Caco-2 (cell line): Measurements from ENCODE around the gene NUTF2. TPM values are rescaled to one million over a fixed set of nuclear protein-coding genes. Genes with fewer than 3 reads are reported as not detected.

ENCODE experiments used
- BruUV-seq: library from RNA; stranded (reverse); fragments of 400-500 nt; replicated peaks from 2 replicates; lab custom pipeline; 2021; lab: Mats Ljungman, UMichigan
- CTCF ChIA-PET: fragments of 300-600 bp; sonication (Branson Sonifier 250); formaldehyde crosslinking; loops from one replicate; lab custom pipeline; 2022; ENCODE audit warnings: antibody characterized with exemption; lab: Charles Lee
- POLR2A ChIA-PET: fragments of 300-600 bp; sonication (Branson Sonifier 250); formaldehyde crosslinking; loops from one replicate; lab custom pipeline; 2022; ENCODE audit warnings: antibody characterized with exemption; lab: Charles Lee
- DNase-seq, 2 experiments: peaks; one replicate each; pipeline versions ENCODE4 v3.0.0 to v3.0.0-alpha.2; 2020 to 2022
- H3K27me3 ChIP-seq: replicated peaks from 2 replicates; pipeline ENCODE4 v1.6.0; 2011; ENCODE audit warnings: low read length; ENCODE audit not compliant: control insufficient read depth, insufficient read depth
- H3K36me3 ChIP-seq: 2 replicates; pipeline ENCODE4 v1.5.1; 2011; ENCODE audit warnings: low read length; ENCODE audit not compliant: control insufficient read depth, insufficient read depth
- H3K4me1 ChIP-seq: fragments of 250-450 bp; sonication (Bioruptor Pico); 2 replicates; pipeline ENCODE4 v1.5.1; 2020; ENCODE audit warnings: mild to moderate bottlenecking
- H3K4me3 ChIP-seq: 2 replicates; pipeline ENCODE4 v1.5.1; 2011; ENCODE audit warnings: low read depth, mild to moderate bottlenecking, control low read depth, low read length
- H3K9me3 ChIP-seq: fragments of 250-450 bp; sonication (Bioruptor Pico); 2 replicates; pipeline ENCODE4 v1.5.1; 2020; ENCODE audit warnings: mild to moderate bottlenecking, moderate library complexity
- H3K27ac Mint-ChIP-seq: one replicate; pipeline ENCODE4 v1.8.0; 2022; ENCODE audit warnings: mixed read lengths; ENCODE audit not compliant: unreplicated experiment
- H3K27me3 Mint-ChIP-seq: one replicate; pipeline ENCODE4 v1.8.0; 2022; ENCODE audit warnings: mixed read lengths; ENCODE audit not compliant: insufficient read depth, unreplicated experiment
- H3K36me3 Mint-ChIP-seq: one replicate; pipeline ENCODE4 v1.8.0; 2022; ENCODE audit warnings: mild to moderate bottlenecking, mixed read lengths; ENCODE audit not compliant: insufficient read depth, unreplicated experiment
- H3K4me1 Mint-ChIP-seq: one replicate; pipeline ENCODE4 v1.8.0; 2022; ENCODE audit warnings: low read depth, mixed read lengths; ENCODE audit not compliant: unreplicated experiment
- H3K4me3 Mint-ChIP-seq: one replicate; pipeline ENCODE4 v1.8.0; 2022; ENCODE audit warnings: mild to moderate bottlenecking, moderate library complexity, mixed read lengths; ENCODE audit not compliant: unreplicated experiment
- H3K9me3 Mint-ChIP-seq: one replicate; pipeline ENCODE4 v1.8.0; 2022; ENCODE audit warnings: mixed read lengths; ENCODE audit not compliant: unreplicated experiment
- CTCF ChIP-seq, 2 experiments: fragments of 200-600 bp in 1 of 2; IDR thresholded peaks; 1 replicate in 1 of 2; 2 replicates in 1 of 2; pipeline versions ENCODE4 v1.5.1 to v1.8.0; 2011 to 2022; ENCODE audit warnings: antibody characterized with exemption in 1 of 2, control low read depth in 1 of 2, inconsistent platforms in 1 of 2, low read depth in 1 of 2, low read length in 1 of 2, mild to moderate bottlenecking in 1 of 2, moderate library complexity in 1 of 2; ENCODE audit not compliant: insufficient read depth in 1 of 2, severe bottlenecking in 1 of 2, unreplicated experiment in 1 of 2
- intact Hi-C: fragments of 100-400 bp; cut with micrococcal nuclease; formaldehyde crosslinking; loops from one replicate; pipeline ENCODE4 v1.10.0; 2022; ENCODE audit not compliant: unreplicated experiment
- total RNA-seq: library from RNA; stranded (reverse); gene quantifications from 2 replicates; pipeline ENCODE4 v1.2.3, GENCODE V29; 2022

Gene NUTF2
- total RNA-seq, 1 experiment from 2014 or later = 239 TPM

GRCh38 chr16:67804853-67805542 lies 41.7 kb upstream of the NUTF2 start:
- H3K9me3 Mint-ChIP-seq = no peaks in the 10 kb centered on the region
- H3K4me1 Mint-ChIP-seq = peaks cover 9% of the 10 kb centered on the region
- peak overlapping the region; percentile 88 for H3K4me3 ChIP-seq
- H3K4me3 Mint-ChIP-seq = peak overlapping the region; percentile 83
- H3K4me1 ChIP-seq = peaks cover 10% of the 10 kb centered on the region; the same call in 1 of the 2 replicates
- intact Hi-C loops = loop anchor here (10.0 kb wide), 1 partner anchor 280 kb away; the partner anchor contains the start of gene RIPOR1
- H3K36me3 ChIP-seq = 0 out of 2 replicates have a peak, but pooled peaks cover 4% of the 10 kb centered on the region
- no peaks in the 10 kb centered on the region for H3K27me3 ChIP-seq
- ChIA-PET CTCF (interaction anchor here (0.9 to 1.0 kb wide), 2 partner anchors 125 to 132 kb away, joined by 3 read pairs; no protein-coding TSS in a partner anchor), POLR2A (no interaction called here)
- DNase-seq = no peak
- peaks cover 33% of the 10 kb centered on the region for H3K36me3 Mint-ChIP-seq
- TF ChIP-seq CTCF (IDR thresholded peaks at IDR 0.05; ENCODE audit: insufficient read depth in 1 of 2, low read depth in 1 of 2, low read length in 1 of 2, severe bottlenecking in 1 of 2, unreplicated experiment in 1 of 2) = no peak
- peak overlapping the region; percentile 81 for H3K27ac Mint-ChIP-seq
- TSS peak; percentile 45 for BruUV-seq
- no peaks in the 10 kb centered on the region for H3K9me3 ChIP-seq
- H3K27me3 Mint-ChIP-seq = no peaks in the 10 kb centered on the region

- Mint-ChIP-seq H3K4me3 (peak overlapping the region; percentile 83), H3K4me1 (peaks cover 9% of the 10 kb centered on the region), H3K36me3 (peaks cover 33% of the 10 kb centered on the region), H3K27me3 (no peaks in the 10 kb centered on the region), H3K9me3 (no peaks in the 10 kb centered on the region), H3K27ac (peak overlapping the region; percentile 81)
- intact Hi-C loops = loop anchor here (1.0 to 10.0 kb wide), 5 partner anchors 41 to 281 kb away; partner anchors contain the start of genes CENPT, CTCF, GFOD2 and NUTF2
- DNase-seq = peak in 1 of 2 experiments; percentile 49
- Histone ChIP-seq H3K4me3 (peak overlapping the region; percentile 88), H3K4me1 (peaks cover 10% of the 10 kb centered on the region; the same call in 1 of the 2 replicates), H3K27me3 (no peaks in the 10 kb centered on the region), H3K9me3 (no peaks in the 10 kb centered on the region), H3K36me3 (0 out of 2 replicates have a peak, but pooled peaks cover 1% of the 10 kb centered on the region)
- BruUV-seq = no TSS peak
- POLR2A ChIA-PET = interaction anchor here (0.7 to 2.0 kb wide), 15 partner anchors 11 to 430 kb away, joined by 3 to 18 read pairs (median 4); partner anchors contain the start of genes ACD, CENPT, GFOD2 and NFATC3
- CTCF ChIA-PET = interaction anchor here (0.6 to 3.0 kb wide), 24 partner anchors 10 to 736 kb away, joined by 3 to 47 read pairs (median 4); partner anchors contain the start of genes ACD, ATP6V0D1, EDC4 and GFOD2
- TF ChIP-seq CTCF (IDR thresholded peaks at IDR 0.05; ENCODE audit: insufficient read depth in 1 of 2, low read depth in 1 of 2, low read length in 1 of 2, severe bottlenecking in 1 of 2, unreplicated experiment in 1 of 2) = no peak
Observed at GRCh38 chr16:67805718-67806427, 40.9 kb upstream of the NUTF2 start.
